Type B pancreatic cell (in vitro differentiated cells): ENCODE measurements around the gene BMAL2. TPM values are rescaled to one million over a fixed set of nuclear protein-coding genes. Genes with fewer than 3 reads are reported as not detected.

ENCODE experiments used
- DNase-seq: peaks from one replicate; pipeline ENCODE4 v3.0.0; 2021; ENCODE audit warnings: mixed read lengths; ENCODE audit not compliant: unreplicated experiment; ENCODE audit errors: extremely low spot score
- H3K27ac Mint-ChIP-seq: 2 replicates; pipeline ENCODE4 v1.8.0; 2021; ENCODE audit warnings: mild to moderate bottlenecking, mixed read lengths
- H3K27me3 Mint-ChIP-seq: 2 replicates; pipeline ENCODE4 v1.8.0; 2021; ENCODE audit warnings: mixed read lengths
- H3K36me3 Mint-ChIP-seq: 2 replicates; pipeline ENCODE4 v1.8.0; 2021; ENCODE audit warnings: mixed read lengths
- H3K4me1 Mint-ChIP-seq: one replicate; pipeline ENCODE4 v1.8.0; 2021; ENCODE audit warnings: mixed read lengths; ENCODE audit not compliant: unreplicated experiment
- H3K4me3 Mint-ChIP-seq: 2 replicates; pipeline ENCODE4 v1.8.0; 2021; ENCODE audit warnings: mild to moderate bottlenecking, mixed read lengths
- H3K9me3 Mint-ChIP-seq: 2 replicates; pipeline ENCODE4 v1.8.0; 2021; ENCODE audit warnings: mixed read lengths
- total RNA-seq: library from RNA; stranded (reverse); gene quantifications from 2 replicates; pipeline ENCODE4 v1.2.1, GENCODE V29; 2021; ENCODE audit warnings: low replicate concordance
- TF ChIP-seq, protein P1 (sequence below): fragments of 200-600 bp; sonication (generic); conservative IDR thresholded peaks from 2 replicates; pipeline ENCODE4 v1.5.0; 2021; ENCODE audit warnings: antibody characterized with exemption, mild to moderate bottlenecking

BMAL2 gene
- total RNA-seq, 1 donor from 2014 or later: 10.7 TPM

GRCh38 chr12:27336282-27336653 is 3.6 kb downstream of the BMAL2 start:
- peaks cover 3% of the 10 kb centered on the region for H3K36me3 Mint-ChIP-seq
- H3K9me3 Mint-ChIP-seq: peaks cover 3% of the 10 kb centered on the region
- H3K4me1 Mint-ChIP-seq: peaks cover 7% of the 10 kb centered on the region
- TF ChIP-seq, protein P1, sequence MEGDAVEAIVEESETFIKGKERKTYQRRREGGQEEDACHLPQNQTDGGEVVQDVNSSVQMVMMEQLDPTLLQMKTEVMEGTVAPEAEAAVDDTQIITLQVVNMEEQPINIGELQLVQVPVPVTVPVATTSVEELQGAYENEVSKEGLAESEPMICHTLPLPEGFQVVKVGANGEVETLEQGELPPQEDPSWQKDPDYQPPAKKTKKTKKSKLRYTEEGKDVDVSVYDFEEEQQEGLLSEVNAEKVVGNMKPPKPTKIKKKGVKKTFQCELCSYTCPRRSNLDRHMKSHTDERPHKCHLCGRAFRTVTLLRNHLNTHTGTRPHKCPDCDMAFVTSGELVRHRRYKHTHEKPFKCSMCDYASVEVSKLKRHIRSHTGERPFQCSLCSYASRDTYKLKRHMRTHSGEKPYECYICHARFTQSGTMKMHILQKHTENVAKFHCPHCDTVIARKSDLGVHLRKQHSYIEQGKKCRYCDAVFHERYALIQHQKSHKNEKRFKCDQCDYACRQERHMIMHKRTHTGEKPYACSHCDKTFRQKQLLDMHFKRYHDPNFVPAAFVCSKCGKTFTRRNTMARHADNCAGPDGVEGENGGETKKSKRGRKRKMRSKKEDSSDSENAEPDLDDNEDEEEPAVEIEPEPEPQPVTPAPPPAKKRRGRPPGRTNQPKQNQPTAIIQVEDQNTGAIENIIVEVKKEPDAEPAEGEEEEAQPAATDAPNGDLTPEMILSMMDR: no peak
- peak overlapping the region; percentile 95 for H3K27ac Mint-ChIP-seq
- H3K4me3 Mint-ChIP-seq: peak overlapping the region; percentile 68
- H3K27me3 Mint-ChIP-seq: peaks cover 47% of the 10 kb centered on the region
- DNase-seq: no peak

GRCh38 chr12:27337376-27337775 is 4.7 kb downstream of the BMAL2 start:
- DNase-seq: no peak
- Mint-ChIP-seq H3K27ac (peak overlapping the region; percentile 48), H3K27me3 (peaks cover 36% of the 10 kb centered on the region), H3K4me1 (peaks cover 2% of the 10 kb centered on the region), H3K4me3 (no peak overlapping the region), H3K36me3 (peaks cover 2% of the 10 kb centered on the region), H3K9me3 (peaks cover 3% of the 10 kb centered on the region)
- TF ChIP-seq, protein P1: no peak

DNA sequence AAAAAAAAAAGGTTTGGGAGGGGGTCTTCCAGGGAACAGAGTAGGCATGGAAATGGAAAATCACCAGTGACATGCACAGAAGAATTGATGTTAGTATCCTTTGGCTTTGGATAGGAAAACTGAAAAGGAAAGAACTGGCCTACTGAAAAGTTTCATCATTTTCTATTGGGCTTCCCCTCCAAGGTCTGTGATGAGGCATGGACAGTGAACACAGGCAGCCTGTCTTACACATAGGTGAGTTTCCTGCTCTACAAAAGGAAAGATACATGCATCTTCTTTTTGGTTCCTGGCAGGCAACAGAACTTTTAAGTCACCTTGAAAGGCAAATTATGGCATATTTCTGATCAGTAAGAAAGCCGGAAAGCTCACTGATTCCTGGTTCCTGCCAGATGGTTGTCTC is 5.8 kb downstream of the BMAL2 start:
- no peak overlapping the region for H3K4me3 Mint-ChIP-seq
- H3K9me3 Mint-ChIP-seq: peaks cover 3% of the 10 kb centered on the region
- H3K4me1 Mint-ChIP-seq: no peaks in the 10 kb centered on the region
- TF ChIP-seq, protein P1: no peak
- H3K36me3 Mint-ChIP-seq: no peaks in the 10 kb centered on the region
- DNase-seq: no peak
- peaks cover 32% of the 10 kb centered on the region for H3K27me3 Mint-ChIP-seq
- peak overlapping the region; percentile 43 for H3K27ac Mint-ChIP-seq

GRCh38 chr12:27340971-27341370 is 8.3 kb downstream of the BMAL2 start:
- peaks cover 3% of the 10 kb centered on the region for H3K9me3 Mint-ChIP-seq
- no peak overlapping the region for H3K27ac Mint-ChIP-seq
- H3K36me3 Mint-ChIP-seq: peaks cover 4% of the 10 kb centered on the region
- DNase-seq: no peak
- no peak overlapping the region for H3K4me3 Mint-ChIP-seq
- TF ChIP-seq, protein P1: no peak
- H3K4me1 Mint-ChIP-seq: no peaks in the 10 kb centered on the region
- peaks cover 11% of the 10 kb centered on the region for H3K27me3 Mint-ChIP-seq

- H3K27ac Mint-ChIP-seq: no peak overlapping the region
- peaks cover 3% of the 10 kb centered on the region for H3K9me3 Mint-ChIP-seq
Observed at GRCh38 chr12:27342536-27342935, 9.9 kb downstream of the BMAL2 start.

More at GRCh38 chr12:27342536-27342935, 9.9 kb downstream of the BMAL2 start:
- DNase-seq: no peak
- peaks cover 9% of the 10 kb centered on the region for H3K36me3 Mint-ChIP-seq
- peaks cover 3% of the 10 kb centered on the region for H3K27me3 Mint-ChIP-seq
- H3K4me3 Mint-ChIP-seq: no peak overlapping the region
- H3K4me1 Mint-ChIP-seq: no peaks in the 10 kb centered on the region
- TF ChIP-seq, protein P1: no peak
